HepG2 (cell line): ENCODE data around the gene TSSK2. TPM values are rescaled to one million over a fixed set of nuclear protein-coding genes. Genes with fewer than 3 reads are reported as not detected.
A peak's percentile ranks its signal among the peaks of the same experiment; 100 is the strongest.

Experiments used
- ARID4A ChIP-seq: sonication (generic); formaldehyde crosslinking; IDR thresholded peaks from 2 replicates; pipeline ENCODE4 v1.5.0; 2020; ENCODE audit warnings: mild to moderate bottlenecking, missing genetic modification reagents, borderline replicate concordance
- ARNT2 ChIP-seq: sonication (generic); formaldehyde crosslinking; IDR thresholded peaks from 2 replicates; pipeline ENCODE4 v1.8.0; 2022; ENCODE audit warnings: mild to moderate bottlenecking, low read depth, missing genetic modification reagents, moderate library complexity
- DMAP1 ChIP-seq: IDR thresholded peaks from 2 replicates; pipeline ENCODE4 v1.6.1; 2016
- FOXK1 ChIP-seq: sonication (generic); formaldehyde crosslinking; IDR thresholded peaks from 2 replicates; pipeline ENCODE4 v1.4.0; 2020; ENCODE audit warnings: low read depth, missing genetic modification reagents, borderline replicate concordance
- KDM5A ChIP-seq: fragments of 200-600 bp; sonication (generic); IDR thresholded peaks from 2 replicates; pipeline ENCODE4 v1.7.0; 2018; ENCODE audit warnings: antibody characterized with exemption, mild to moderate bottlenecking, low read length, borderline replicate concordance
- MXD1 ChIP-seq: sonication (generic); formaldehyde crosslinking; IDR thresholded peaks from 2 replicates; pipeline ENCODE4 v1.4.0; 2020; ENCODE audit warnings: mild to moderate bottlenecking, missing genetic modification reagents
- NR2C2 ChIP-seq: sonication (generic); formaldehyde crosslinking; IDR thresholded peaks from 2 replicates; pipeline ENCODE4 v1.4.0; 2020; ENCODE audit warnings: missing genetic modification reagents, mild to moderate bottlenecking, moderate library complexity, borderline replicate concordance
- ONECUT2 ChIP-seq: sonication (generic); formaldehyde crosslinking; IDR thresholded peaks from 2 replicates; pipeline ENCODE4 v1.4.0; 2020; ENCODE audit warnings: missing genetic modification reagents
- RNF2 ChIP-seq: fragments of 450-650 bp; conservative IDR thresholded peaks from 2 replicates; pipeline ENCODE4 v1.6.1; 2016; ENCODE audit warnings: low read depth
- RORA ChIP-seq: sonication (generic); formaldehyde crosslinking; IDR thresholded peaks from 2 replicates; pipeline ENCODE4 v1.5.0; 2020; ENCODE audit warnings: mild to moderate bottlenecking, missing genetic modification reagents, moderate library complexity
- SOX5 ChIP-seq: IDR thresholded peaks from 2 replicates; pipeline ENCODE4 v1.6.1; 2016; ENCODE audit warnings: borderline replicate concordance
- SP4 ChIP-seq: sonication (generic); formaldehyde crosslinking; IDR thresholded peaks from 2 replicates; pipeline ENCODE4 v1.8.1; 2023; ENCODE audit warnings: mild to moderate bottlenecking, missing genetic modification reagents
- ZNF18 ChIP-seq: sonication (generic); formaldehyde crosslinking; IDR thresholded peaks from 2 replicates; pipeline ENCODE4 v1.8.0; 2022; ENCODE audit warnings: mild to moderate bottlenecking, missing genetic modification reagents; ENCODE audit not compliant: insufficient replicate concordance
- ZNF275 ChIP-seq: sonication (generic); formaldehyde crosslinking; IDR thresholded peaks from 2 replicates; pipeline ENCODE4 v1.8.0; 2022; ENCODE audit warnings: missing genetic modification reagents, mild to moderate bottlenecking, inconsistent platforms, borderline replicate concordance
- ZNF441 ChIP-seq: sonication (generic); formaldehyde crosslinking; IDR thresholded peaks from 2 replicates; pipeline ENCODE4 v1.7.0; 2021; ENCODE audit warnings: missing genetic modification reagents, borderline replicate concordance
- ZNF446 ChIP-seq: sonication (generic); formaldehyde crosslinking; IDR thresholded peaks from 2 replicates; pipeline ENCODE4 v1.5.0; 2020; ENCODE audit warnings: mild to moderate bottlenecking, missing genetic modification reagents
- ZNF496 ChIP-seq: sonication (generic); formaldehyde crosslinking; IDR thresholded peaks from 2 replicates; pipeline ENCODE4 v1.8.1; 2023; ENCODE audit warnings: mild to moderate bottlenecking, moderate library complexity, missing genetic modification reagents; ENCODE audit not compliant: insufficient replicate concordance
- ZNF547 ChIP-seq: sonication (generic); formaldehyde crosslinking; IDR thresholded peaks from 2 replicates; pipeline ENCODE4 v1.5.1; 2020; ENCODE audit warnings: mild to moderate bottlenecking, missing genetic modification reagents
- ZNF781 ChIP-seq: sonication (generic); formaldehyde crosslinking; IDR thresholded peaks from 2 replicates; pipeline ENCODE4 v1.5.1; 2020; ENCODE audit warnings: borderline replicate concordance, mild to moderate bottlenecking, missing genetic modification reagents; ENCODE audit errors: not compliant biosample characterization
- polyA plus RNA-seq, 8 experiments: library from polyadenylated mRNA; depleted of rRNA in 3 of 8; stranded (reverse) in 7 of 8; unstranded in 1 of 8; fragments of >200 nt; fragmentation: Illumina TruSeq in 4 of 8; extraction: Trizol in 4 of 8; gene quantifications; 2 replicates each; pipeline versions ENCODE4 v1.2.1 to v1.2.3, GENCODE V29; 2011 to 2016; ENCODE audit warnings: low read depth in 4 of 8, missing spikeins in 1 of 8, mixed read lengths in 1 of 8; ENCODE audit not compliant: insufficient read depth in 1 of 8
- total RNA-seq, 5 experiments: library from RNA; depleted of rRNA; stranded (reverse); fragments of >200 nt; fragmentation: Illumina TruSeq; extraction: Trizol; gene quantifications; 2 replicates each; pipeline ENCODE4 v1.2.3, GENCODE V29; 2016; ENCODE audit warnings: low read depth in 1 of 5

Gene TSSK2
- total and polyA plus RNA-seq, 2 of the 13 experiments (the other 11 are each of a cell fraction or from before 2014, with no cell fraction given) = not detected

GRCh38 chr22:19178657-19179496 is 47.8 kb downstream of the TSSK2 start, which contains the start of gene SLC25A1 (continued):
- TF ChIP-seq ZNF446 (CRISPR knock-in tag) = no peak
- TF ChIP-seq RORA (CRISPR knock-in tag) = no peak
- TF ChIP-seq SP4 (CRISPR knock-in tag) = peak; percentile 98
- peak; percentile 32; the same call in 1 of the 2 replicates for TF ChIP-seq FOXK1 (CRISPR knock-in tag)
- 0 out of 2 replicates have a peak, but pooled peaks have one; percentile 36 for TF ChIP-seq RNF2
- TF ChIP-seq DMAP1 (CRISPR knock-in tag) = peak; percentile 80
- TF ChIP-seq ZNF275 = peak; percentile 56; the same call in 1 of the 2 replicates
- TF ChIP-seq ZNF547 (CRISPR knock-in tag) = peak; percentile 74; the same call in 1 of the 2 replicates
- TF ChIP-seq NR2C2 (CRISPR knock-in tag) = 0 out of 2 replicates have a peak, but pooled peaks have one; percentile 14
- peak; percentile 74 for TF ChIP-seq ZNF781 (CRISPR knock-in tag)
- 0 out of 2 replicates have a peak, but pooled peaks have one; percentile 30 for TF ChIP-seq KDM5A
- peak; percentile 7; the same call in 1 of the 2 replicates for TF ChIP-seq SOX5 (CRISPR knock-in tag)
- peak; percentile 84 for TF ChIP-seq ZNF18 (CRISPR knock-in tag)
- TF ChIP-seq ONECUT2 = no peak
- 0 out of 2 replicates have a peak, but pooled peaks have one; percentile 52 for TF ChIP-seq ARNT2 (CRISPR knock-in tag)
- TF ChIP-seq ARID4A (CRISPR knock-in tag) = peak; percentile 85; the same call in 1 of the 2 replicates
- TF ChIP-seq ZNF441 = peak; percentile 50; the same call in 1 of the 2 replicates
- TF ChIP-seq ZNF496 = no peak
- peak; percentile 82; the same call in 1 of the 2 replicates for TF ChIP-seq MXD1 (CRISPR knock-in tag)
